Transverse colon (tissue), 4 donors: ENCODE results near the gene REG4. TPM values are rescaled to one million over a fixed set of nuclear protein-coding genes. Genes with fewer than 3 reads are reported as not detected.

Experiments used
- DNase-seq: peaks from one replicate; pipeline ENCODE4 v3.0.0-alpha.2; 2019
- H3K27ac ChIP-seq, 4 donors: fragments of 200-600 bp; sonication (generic); 2 replicates each; pipeline ENCODE4 v1.5.1; 2016 to 2018; ENCODE audit warnings: inconsistent platforms in 4 of 4
- H3K27me3 ChIP-seq: fragments of 200-600 bp; sonication (generic); 2 replicates; pipeline ENCODE4 v1.5.1; 2017; ENCODE audit warnings: inconsistent platforms
- H3K36me3 ChIP-seq, 4 donors: fragments of 200-600 bp; sonication (generic); 2 replicates each; pipeline ENCODE4 v1.5.1; 2017 to 2019; ENCODE audit warnings: inconsistent platforms in 4 of 4
- H3K4me1 ChIP-seq, 4 donors: fragments of 200-600 bp; sonication (generic); 2 replicates each; pipeline ENCODE4 v1.5.1; 2017 to 2020; ENCODE audit warnings: inconsistent platforms in 4 of 4
- H3K4me3 ChIP-seq, 4 donors: fragments of 200-600 bp; sonication (generic); 1 replicate in 1 of 4; 2 replicates in 3 of 4; pipeline versions ENCODE4 v1.5.1 to v1.6.1; 2017 to 2019; ENCODE audit warnings: inconsistent platforms in 4 of 4
- H3K9me3 ChIP-seq, 2 donors: fragments of 200-600 bp; sonication (generic); 2 replicates each; pipeline ENCODE4 v1.5.1; 2017 to 2019; ENCODE audit warnings: inconsistent platforms in 2 of 2
- EP300 ChIP-seq: sonication (generic); formaldehyde crosslinking; IDR thresholded peaks from one replicate; pipeline ENCODE4 v1.6.1; 2017; ENCODE audit warnings: antibody characterized with exemption, low read depth
- POLR2A ChIP-seq: fragments of 450-650 bp; IDR thresholded peaks from one replicate; pipeline ENCODE4 v1.6.1; 2016; ENCODE audit warnings: antibody characterized with exemption, mild to moderate bottlenecking, moderate library complexity
- POLR2AphosphoS5 ChIP-seq, 3 donors: sonication (generic); formaldehyde crosslinking; IDR thresholded peaks; one replicate each; pipeline ENCODE4 v1.6.1; 2016; ENCODE audit warnings: antibody characterized with exemption in 3 of 3
- WGBS, 2 donors: methylation state at CpG; one replicate each; pipeline ENCODE4 v1.1.5; 2018; ENCODE audit warnings: low coverage in 1 of 2; 5-methylcytosine and 5-hydroxymethylcytosine counted together
- in situ Hi-C, 4 donors: fragments of 200-750 bp; cut with MboI; loops; one replicate each; pipeline versions ENCODE4 v1.15.0 to v1.15.1; 2017; ENCODE audit warnings: low sequenced_read_pairs in 3 of 4, low pct_ligation_motif_present in 1 of 4, low pct_unique_long_range_greater_than_20kb in 1 of 4
- intact Hi-C: fragments of 100-400 bp; cut with DNase I; formaldehyde crosslinking; loops from one replicate; pipeline ENCODE4 v1.15.1; 2023; ENCODE audit warnings: low total_unique reads
- total RNA-seq, 4 donors: library from RNA; depleted of rRNA; stranded (reverse); fragments of >200 nt; gene quantifications; one replicate each; pipeline ENCODE4 v1.1.0, GENCODE V29; 2016
- TF ChIP-seq, protein P1 (sequence below), 5 experiments: fragments of 200-600 bp in 3 of 5; fragments of 450-650 bp in 2 of 5; sonication (generic) in 3 of 5; IDR thresholded peaks; 1 replicate in 2 of 5; 2 replicates in 3 of 5; pipeline ENCODE4 v1.5.1; 2016 to 2017; ENCODE audit warnings: antibody characterized with exemption in 5 of 5, inconsistent platforms in 3 of 5, mild to moderate bottlenecking in 2 of 5, moderate library complexity in 1 of 5

Gene REG4
- total RNA-seq, 4 donors from 2014 or later: 0.48 to 11.9 (median 3.2) TPM; not detected in 1

DNA sequence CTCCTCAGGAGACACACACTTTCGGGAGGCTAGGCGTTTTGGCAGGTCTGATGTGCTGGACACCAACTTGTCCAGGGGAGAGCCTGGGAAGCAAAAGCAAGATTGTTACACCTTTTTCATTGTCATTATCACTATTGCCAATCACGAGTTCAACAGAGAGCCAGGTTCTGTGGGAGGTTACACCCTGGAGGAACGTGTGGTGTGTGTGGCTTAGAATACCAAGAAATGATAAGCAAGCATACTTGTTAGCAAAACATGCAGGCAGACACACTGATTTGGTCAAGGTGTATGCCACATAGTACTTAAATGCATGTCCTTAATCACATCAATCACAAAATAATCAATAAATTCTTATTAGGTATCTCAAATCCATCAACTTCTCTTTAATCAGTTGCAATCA is 58.7 kb downstream of the REG4 start:
- Histone ChIP-seq H3K27me3 (no peaks in the 10 kb centered on the region), H3K9me3 (no peaks in the 10 kb centered on the region), H3K27ac (no peak overlapping the region), H3K36me3 (peaks cover 0 to 13% (median 6%) of the 10 kb centered on the region in 4 donors), H3K4me1 (no peaks in the 10 kb centered on the region), H3K4me3 (no peak overlapping the region)
- 76 to 100% methylated on average over 2 to 4 of the region's 4 CpGs for WGBS, 2 donors
- peak in 1 of 3 donors; percentile 19 for TF ChIP-seq POLR2AphosphoS5 (IDR thresholded peaks at IDR 0.05)
- TF ChIP-seq EP300: no peak
- intact Hi-C loops (no loop called here), in situ Hi-C loops (loop anchor here in 2 of 4 donors (10.0 kb wide), 2 partner anchors 52 to 192 kb away; no protein-coding TSS in a partner anchor)
- no peak for DNase-seq

DNA sequence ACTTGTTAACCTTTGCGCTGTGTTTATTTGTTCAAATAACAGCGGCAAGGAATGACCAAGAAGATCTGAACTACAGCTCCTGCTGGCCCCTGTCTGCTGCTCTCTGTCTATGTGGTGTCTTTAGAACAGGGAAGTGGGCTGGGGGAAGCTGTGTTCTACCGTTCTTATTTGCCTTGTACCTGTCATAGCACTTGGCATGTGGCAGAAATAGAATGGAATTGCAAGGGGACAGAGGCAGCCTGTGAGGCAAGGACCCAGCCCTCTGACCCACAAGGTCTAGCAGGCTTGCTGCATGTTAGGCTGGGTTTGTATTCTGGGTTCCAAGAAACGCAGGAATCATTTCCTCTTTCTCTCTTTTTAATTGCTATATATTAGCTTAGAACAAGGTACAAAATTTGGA is 63.2 kb downstream of the REG4 start:
- WGBS, 2 donors: 49 to 76% methylated on average over 4 of the region's 4 CpGs
- H3K27ac ChIP-seq: no peak overlapping the region

DNA sequence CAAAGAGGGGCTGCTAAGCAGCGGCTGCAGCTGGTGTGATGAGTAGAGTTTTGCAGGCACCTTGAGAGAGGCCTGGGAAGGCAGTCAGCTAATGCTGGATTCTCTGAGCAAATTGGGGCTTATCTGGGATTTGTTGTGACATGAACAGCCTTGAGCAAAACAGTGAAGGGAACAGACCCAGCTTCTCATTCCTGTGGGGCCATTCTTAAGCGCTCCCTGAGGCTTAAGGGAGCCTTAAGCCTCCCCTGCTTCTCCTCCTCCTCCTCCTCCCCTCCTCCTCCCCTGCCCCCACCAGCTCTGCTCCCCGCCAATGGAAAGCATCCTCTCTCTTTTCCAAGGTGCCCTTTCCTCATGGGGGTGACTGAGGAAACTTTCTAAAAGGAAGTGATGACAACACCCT is 63.8 kb downstream of the REG4 start:
- Histone ChIP-seq H3K9me3 (no peaks in the 10 kb centered on the region), H3K36me3 (peaks cover 0 to 13% (median 4%) of the 10 kb centered on the region in 4 donors), H3K4me1 (peaks cover 0 to 9% (median 6%) of the 10 kb centered on the region in 4 donors), H3K27me3 (no peaks in the 10 kb centered on the region), H3K4me3 (no peak overlapping the region), H3K27ac (no peak overlapping the region)
- in situ Hi-C loops (loop anchor here in 1 of 4 donors (25.0 kb wide), 1 partner anchor 115 kb away; no protein-coding TSS in a partner anchor), intact Hi-C loops (no loop called here)
- 81% methylated on average over 3 of the region's 3 CpGs; no CpG with 5 or more reads in 1 of the 2 donors for WGBS, 2 donors
- TF ChIP-seq, protein P1, sequence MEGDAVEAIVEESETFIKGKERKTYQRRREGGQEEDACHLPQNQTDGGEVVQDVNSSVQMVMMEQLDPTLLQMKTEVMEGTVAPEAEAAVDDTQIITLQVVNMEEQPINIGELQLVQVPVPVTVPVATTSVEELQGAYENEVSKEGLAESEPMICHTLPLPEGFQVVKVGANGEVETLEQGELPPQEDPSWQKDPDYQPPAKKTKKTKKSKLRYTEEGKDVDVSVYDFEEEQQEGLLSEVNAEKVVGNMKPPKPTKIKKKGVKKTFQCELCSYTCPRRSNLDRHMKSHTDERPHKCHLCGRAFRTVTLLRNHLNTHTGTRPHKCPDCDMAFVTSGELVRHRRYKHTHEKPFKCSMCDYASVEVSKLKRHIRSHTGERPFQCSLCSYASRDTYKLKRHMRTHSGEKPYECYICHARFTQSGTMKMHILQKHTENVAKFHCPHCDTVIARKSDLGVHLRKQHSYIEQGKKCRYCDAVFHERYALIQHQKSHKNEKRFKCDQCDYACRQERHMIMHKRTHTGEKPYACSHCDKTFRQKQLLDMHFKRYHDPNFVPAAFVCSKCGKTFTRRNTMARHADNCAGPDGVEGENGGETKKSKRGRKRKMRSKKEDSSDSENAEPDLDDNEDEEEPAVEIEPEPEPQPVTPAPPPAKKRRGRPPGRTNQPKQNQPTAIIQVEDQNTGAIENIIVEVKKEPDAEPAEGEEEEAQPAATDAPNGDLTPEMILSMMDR (IDR thresholded peaks at IDR 0.05): no peak
- TF ChIP-seq POLR2A (no peak), EP300 (no peak), POLR2AphosphoS5 (IDR thresholded peaks at IDR 0.05) (no peak)
- no peak for DNase-seq

More for the DNA sequence above, 63.2 kb downstream of the REG4 start:
- no peaks in the 10 kb centered on the region for H3K9me3 ChIP-seq
- H3K27me3 ChIP-seq: no peaks in the 10 kb centered on the region
- TF ChIP-seq POLR2A: no peak
- TF ChIP-seq, protein P1 (IDR thresholded peaks at IDR 0.05): no peak
- TF ChIP-seq EP300: no peak
- no peak for TF ChIP-seq POLR2AphosphoS5 (IDR thresholded peaks at IDR 0.05)
- peaks cover 0 to 9% (median 6%) of the 10 kb centered on the region in 4 donors for H3K4me1 ChIP-seq
- peaks cover 0 to 13% (median 6%) of the 10 kb centered on the region in 4 donors for H3K36me3 ChIP-seq
- no peak overlapping the region for H3K4me3 ChIP-seq
- intact Hi-C loops (no loop called here), in situ Hi-C loops (loop anchor here in 1 of 4 donors (25.0 kb wide), 1 partner anchor 114 kb away; no protein-coding TSS in a partner anchor)
- DNase-seq: no peak

DNA sequence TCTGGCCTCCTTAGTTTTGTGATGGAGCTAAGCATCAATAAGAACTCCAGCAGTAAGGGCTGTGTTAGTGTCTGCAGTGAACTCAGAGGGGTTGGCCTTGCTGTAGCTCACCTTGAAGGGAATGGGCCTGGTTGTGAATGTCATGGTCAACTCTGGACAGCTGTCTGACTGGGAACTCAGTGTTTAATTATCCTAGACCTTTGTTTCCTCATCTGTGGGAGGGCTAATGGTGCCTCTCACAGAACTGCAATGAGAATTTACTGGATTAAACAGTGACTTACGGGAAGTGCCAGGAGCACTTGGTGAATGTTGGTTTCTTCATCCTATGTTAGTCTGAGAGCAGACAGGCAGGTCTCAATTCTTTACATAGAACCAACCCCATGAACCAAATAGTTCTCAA is 66.2 kb downstream of the REG4 start:
- TF ChIP-seq POLR2A (no peak), EP300 (no peak), POLR2AphosphoS5 (IDR thresholded peaks at IDR 0.05) (no peak)
- TF ChIP-seq, protein P1 (IDR thresholded peaks at IDR 0.05): no peak
- intact Hi-C loops: no loop called here
- Histone ChIP-seq H3K9me3 (no peaks in the 10 kb centered on the region), H3K36me3 (no peaks in the 10 kb centered on the region), H3K4me1 (peaks cover 0 to 9% (median 6%) of the 10 kb centered on the region in 4 donors), H3K4me3 (no peak overlapping the region), H3K27ac (no peak overlapping the region), H3K27me3 (no peaks in the 10 kb centered on the region)
- no peak for DNase-seq
- WGBS, 2 donors: 74% methylated on average over 1 of the region's 1 CpG; no CpG with 5 or more reads in 1 of the 2 donors
- in situ Hi-C loops: loop anchor here in 1 of 4 donors (25.0 kb wide), 1 partner anchor 117 kb away; no protein-coding TSS in a partner anchor
